DND-41 (cell line): Measurements from ENCODE around the gene APOBR.

Source experiments
- EZH2 ChIP-seq: IDR thresholded peaks from 3 replicates; pipeline ENCODE4 v1.6.1; 2012; ENCODE audit warnings: borderline replicate concordance, low read depth, mild to moderate bottlenecking, moderate library complexity, low read length, inconsistent platforms; ENCODE audit not compliant: severe bottlenecking
- TF ChIP-seq, protein P1 (sequence below): IDR thresholded peaks from 2 replicates; pipeline ENCODE4 v1.5.1; 2012; ENCODE audit warnings: borderline replicate concordance, low read length, moderate library complexity, mild to moderate bottlenecking; ENCODE audit not compliant: poor library complexity, severe bottlenecking; ENCODE audit errors: extremely low read depth

- TF ChIP-seq, protein P1, sequence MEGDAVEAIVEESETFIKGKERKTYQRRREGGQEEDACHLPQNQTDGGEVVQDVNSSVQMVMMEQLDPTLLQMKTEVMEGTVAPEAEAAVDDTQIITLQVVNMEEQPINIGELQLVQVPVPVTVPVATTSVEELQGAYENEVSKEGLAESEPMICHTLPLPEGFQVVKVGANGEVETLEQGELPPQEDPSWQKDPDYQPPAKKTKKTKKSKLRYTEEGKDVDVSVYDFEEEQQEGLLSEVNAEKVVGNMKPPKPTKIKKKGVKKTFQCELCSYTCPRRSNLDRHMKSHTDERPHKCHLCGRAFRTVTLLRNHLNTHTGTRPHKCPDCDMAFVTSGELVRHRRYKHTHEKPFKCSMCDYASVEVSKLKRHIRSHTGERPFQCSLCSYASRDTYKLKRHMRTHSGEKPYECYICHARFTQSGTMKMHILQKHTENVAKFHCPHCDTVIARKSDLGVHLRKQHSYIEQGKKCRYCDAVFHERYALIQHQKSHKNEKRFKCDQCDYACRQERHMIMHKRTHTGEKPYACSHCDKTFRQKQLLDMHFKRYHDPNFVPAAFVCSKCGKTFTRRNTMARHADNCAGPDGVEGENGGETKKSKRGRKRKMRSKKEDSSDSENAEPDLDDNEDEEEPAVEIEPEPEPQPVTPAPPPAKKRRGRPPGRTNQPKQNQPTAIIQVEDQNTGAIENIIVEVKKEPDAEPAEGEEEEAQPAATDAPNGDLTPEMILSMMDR: no peak
- no peak for TF ChIP-seq EZH2
Observed at GRCh38 chr16:28524681-28525171, 30.3 kb downstream of the APOBR start.
